IPS-18c (cell line): ENCODE measurements around the gene ELL.

Source experiments
- H3K4me3 ChIP-seq: 2 replicates; pipeline ENCODE4 v1.7.0; 2013; ENCODE audit warnings: low read depth, mild to moderate bottlenecking, low read length, moderate library complexity; ENCODE audit not compliant: insufficient read depth
- H3K9me3 ChIP-seq: one replicate; pipeline ENCODE4 v1.6.1; 2013; ENCODE audit warnings: mild to moderate bottlenecking, low read length, moderate library complexity; ENCODE audit not compliant: control insufficient read depth, insufficient read depth

The ELL gene

DNA sequence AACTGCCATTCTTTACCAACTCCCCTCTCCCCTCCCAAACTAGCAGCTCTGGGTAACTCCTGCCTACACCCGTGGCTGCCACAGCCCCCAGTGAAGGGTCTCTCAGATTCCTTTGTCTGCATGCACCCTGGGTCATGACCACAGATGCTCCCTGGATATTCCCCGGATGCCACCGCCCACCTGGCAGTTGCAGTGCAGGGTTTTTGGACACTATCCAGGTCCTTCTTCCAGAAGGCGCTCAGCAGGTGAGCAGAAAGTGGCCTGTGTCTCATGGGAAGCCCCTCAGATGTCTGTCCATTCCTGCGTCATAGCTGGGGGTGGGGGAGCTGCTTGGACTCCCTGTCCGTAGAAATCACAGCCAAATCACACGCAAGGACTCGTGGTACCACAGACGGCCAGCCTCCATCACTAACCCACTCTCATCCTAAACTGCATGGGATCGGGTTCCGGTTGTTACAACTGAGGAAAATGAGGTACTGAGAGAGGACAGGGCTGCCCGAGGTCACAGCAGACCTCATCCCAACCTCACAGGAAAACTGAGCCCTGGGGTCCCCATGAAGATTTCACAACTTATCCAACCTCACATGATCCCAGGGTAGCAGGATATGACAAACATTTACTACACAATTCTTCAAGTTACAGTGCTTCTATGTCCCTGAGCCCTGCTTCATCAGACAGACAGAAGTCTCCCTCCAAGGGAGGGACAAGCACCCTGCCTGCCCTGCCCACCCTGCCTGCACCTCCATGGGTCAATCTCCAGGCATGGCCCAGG lies 38.6 kb downstream of the ELL start:
- H3K4me3 ChIP-seq: no peak overlapping the region
- no peaks in the 10 kb centered on the region for H3K9me3 ChIP-seq

DNA sequence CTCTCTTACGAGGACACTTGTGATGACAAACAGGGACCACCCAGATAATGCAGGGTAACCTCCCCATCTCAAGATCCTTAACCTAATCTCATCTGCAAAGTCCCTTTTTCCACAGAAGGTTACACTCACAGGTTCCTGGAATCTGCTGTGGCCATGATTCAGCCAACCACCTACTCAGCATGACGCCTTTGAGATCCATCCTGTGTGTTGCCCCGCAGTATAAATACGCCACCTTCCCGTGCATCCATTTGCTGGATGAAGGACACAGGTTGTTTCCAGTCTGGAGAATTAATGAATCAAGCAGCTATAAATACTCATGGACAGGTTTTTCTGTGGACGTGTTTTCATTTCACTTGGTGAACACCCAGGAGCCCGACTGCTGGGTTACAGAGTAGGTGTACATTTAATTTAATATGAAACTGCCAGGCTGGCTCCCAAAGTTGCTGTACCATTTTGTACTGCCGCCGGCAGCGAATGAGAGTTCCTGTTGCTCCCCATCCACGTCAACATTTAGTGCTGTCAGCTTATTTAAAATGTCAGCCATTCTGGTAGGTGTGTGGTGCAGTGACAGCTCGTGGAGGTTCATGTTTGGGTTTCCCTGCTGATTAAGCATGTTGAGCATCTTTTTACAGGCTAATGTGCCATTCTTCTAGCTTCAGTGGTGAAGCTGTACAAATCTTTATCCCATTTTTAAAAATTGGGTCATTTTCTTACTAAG lies 40.2 kb downstream of the ELL start:
- H3K9me3 ChIP-seq: no peaks in the 10 kb centered on the region

DNA sequence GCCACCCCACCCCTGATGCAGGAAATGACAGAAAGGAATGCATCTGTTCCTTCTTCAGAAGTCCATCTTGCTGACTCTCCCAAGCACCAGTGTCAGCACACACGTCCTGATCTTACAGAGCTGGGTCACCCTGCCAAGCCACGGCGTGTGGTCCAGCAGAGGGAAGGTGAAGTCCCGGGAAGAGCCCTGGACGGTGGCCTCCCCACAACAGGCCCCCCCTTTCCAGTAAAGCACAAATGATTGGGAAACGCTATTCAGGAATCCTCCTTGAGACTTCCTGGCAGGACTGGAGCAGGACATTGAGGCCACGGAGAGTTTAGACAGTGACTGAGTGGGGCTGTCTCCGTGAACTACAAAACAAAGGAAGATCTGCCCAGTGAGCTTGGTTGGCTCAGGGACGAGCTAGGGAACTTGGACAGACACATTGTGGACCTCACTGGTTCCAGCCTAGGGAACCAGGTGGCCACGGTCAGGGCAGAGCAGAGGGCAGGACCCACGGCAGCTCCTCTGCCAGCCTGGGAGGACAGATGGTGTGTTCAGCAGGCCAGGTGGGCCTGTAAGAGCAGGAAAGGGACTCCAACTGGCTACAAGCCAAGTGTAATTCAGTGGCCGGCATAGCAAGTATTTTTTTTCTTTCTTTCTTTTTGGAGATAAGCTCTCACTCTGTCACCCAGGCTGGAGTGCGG lies 41.7 kb downstream of the ELL start:
- no peak overlapping the region for H3K4me3 ChIP-seq
- no peaks in the 10 kb centered on the region for H3K9me3 ChIP-seq

More for the DNA sequence above, 40.2 kb downstream of the ELL start:
- no peak overlapping the region for H3K4me3 ChIP-seq

DNA sequence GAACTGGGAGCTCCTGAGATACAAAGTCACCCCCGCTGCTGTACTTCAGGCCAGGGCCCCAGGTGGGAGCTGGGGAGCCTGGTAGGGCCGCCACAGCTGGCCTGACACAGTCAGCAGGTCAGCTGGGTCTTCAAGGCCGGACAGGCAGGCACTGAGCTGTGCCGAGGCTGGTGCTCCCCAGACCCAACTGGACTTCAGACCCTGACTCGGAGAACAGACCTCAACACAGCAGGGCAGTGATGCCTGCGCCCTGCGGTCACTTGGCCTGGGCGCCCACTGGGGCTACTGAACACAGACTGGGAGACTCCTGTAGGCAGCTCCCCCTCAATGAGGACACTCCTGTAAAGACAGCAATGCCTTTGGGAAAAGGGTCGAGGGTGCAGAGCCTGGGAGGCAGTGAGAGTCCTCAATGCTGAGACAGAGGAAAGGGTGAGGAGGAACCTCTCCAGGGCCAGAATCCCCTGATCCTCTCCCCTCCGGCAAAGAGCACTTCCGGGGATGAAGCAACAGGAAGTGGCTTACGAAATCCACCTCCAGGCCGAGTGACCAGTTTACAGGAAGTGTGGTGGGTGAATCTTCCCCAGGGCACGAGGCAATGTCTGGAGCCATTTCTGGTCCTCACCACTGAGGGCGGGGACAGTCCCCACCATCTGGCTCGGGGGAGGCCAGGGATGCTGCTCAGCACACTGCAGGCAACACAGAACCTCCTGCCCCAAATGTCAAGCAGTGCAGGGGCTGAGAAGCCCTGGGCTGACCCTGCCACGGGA lies 43.1 kb downstream of the ELL start:
- no peaks in the 10 kb centered on the region for H3K9me3 ChIP-seq
- H3K4me3 ChIP-seq: no peak overlapping the region

DNA sequence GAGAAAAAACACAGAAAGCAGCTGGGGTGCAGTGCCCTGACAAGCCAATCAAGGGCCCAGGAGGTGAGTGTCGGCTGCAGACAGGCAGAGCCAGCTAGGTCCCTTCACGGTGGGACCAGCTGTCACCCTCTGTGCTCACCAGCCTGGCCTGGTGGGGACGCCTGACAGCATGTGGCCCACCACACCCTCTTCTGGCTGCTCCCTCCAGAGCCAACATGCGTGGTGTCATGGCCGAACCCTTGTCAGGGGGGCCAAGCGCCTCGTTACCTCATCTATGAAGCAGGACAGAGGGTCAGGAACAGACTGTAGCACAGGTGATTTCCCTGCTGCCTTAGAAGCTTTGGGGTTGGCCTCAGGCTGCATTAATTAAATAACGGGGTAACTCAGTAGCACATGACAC lies 43.9 kb downstream of the ELL start:
- Histone ChIP-seq H3K9me3 (no peaks in the 10 kb centered on the region), H3K4me3 (no peak overlapping the region)

DNA sequence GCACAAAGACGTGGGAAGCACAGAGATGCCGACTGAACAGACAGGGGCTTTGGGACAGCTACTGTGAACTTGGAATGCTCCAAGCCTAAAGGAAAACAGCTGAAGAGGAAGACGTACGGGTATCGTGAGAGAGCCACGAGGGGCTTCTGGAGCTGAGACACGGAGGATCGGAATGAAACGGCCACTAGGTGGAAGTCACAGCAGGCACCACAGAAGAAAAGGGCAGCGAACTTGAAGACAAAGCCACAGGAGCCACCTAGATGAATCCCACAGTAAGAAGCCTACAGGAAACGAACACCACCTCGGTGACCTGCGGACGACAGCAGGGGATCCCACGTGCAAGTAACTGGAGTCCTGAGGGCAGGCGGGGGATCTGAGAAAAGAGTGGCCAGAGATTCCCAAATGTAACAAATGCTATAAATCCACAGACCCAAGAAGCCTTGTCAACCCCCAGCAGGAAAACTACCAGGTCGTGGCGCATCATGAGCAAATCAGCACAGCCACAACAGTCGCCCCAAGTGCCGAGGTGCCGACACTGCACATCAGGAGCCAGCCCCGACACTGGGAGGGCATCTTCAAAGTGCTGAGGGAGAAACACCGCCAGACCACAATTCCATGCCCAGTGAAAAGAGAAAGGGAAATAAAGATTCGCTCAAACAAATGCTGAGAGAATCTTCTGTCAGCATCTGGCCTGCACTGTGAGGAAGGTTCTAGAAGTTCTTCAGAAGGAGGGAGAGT lies 44.7 kb downstream of the ELL start:
- H3K9me3 ChIP-seq: no peaks in the 10 kb centered on the region
- no peak overlapping the region for H3K4me3 ChIP-seq

DNA sequence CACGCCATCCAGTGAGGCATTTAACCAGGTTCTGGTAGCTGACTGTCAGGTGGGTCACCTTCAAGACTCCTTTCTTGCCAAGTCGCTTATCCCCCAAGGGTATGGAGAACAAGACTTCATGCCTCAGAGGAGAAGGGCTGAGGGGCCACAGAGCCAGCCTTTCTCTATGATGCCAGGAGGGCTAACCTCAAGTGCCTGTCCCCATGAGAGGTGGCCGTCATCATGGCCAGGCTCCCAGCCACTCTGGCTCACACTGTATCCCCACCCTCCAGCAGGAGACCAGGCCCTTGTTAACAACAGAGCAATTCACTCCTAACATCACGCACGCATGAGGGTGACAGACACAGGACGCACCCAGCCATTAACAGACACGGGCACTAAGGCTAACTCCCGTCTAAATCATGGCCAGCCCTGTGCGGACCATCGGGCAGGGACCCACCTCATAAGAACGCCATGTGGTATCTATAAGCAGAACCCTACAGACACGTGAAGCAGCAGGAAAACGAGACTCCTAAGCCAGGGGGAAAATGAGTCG lies 45.3 kb downstream of the ELL start:
- no peaks in the 10 kb centered on the region for H3K9me3 ChIP-seq
- no peak overlapping the region for H3K4me3 ChIP-seq

DNA sequence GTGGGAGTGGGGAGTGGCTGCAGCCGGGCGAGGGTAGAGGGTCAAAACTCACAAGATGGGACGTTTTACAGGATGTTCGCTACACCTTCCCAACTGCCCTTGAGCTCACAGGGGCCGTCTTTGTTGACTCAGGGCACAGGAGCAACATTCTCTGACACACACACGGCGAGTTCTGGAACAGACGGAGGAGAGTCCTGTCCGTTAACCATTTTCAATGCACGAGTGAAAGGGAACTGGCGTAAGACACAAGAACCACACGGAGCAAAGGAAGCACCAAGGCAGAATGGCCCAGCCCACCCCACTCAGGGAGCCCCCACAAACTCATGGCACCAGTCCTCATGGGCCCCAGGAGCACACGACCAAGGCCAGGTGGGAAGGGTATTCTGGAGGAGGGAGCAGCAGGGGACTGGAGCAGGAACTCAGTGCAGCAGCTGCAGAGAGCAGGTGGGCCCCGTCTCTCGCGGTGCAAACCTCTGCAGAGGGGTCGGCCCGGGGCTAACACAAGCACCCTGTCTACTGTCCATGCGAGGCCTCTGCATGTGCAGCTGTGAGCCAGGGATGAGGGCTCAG lies 46.0 kb downstream of the ELL start:
- Histone ChIP-seq H3K4me3 (no peak overlapping the region), H3K9me3 (no peaks in the 10 kb centered on the region)

DNA sequence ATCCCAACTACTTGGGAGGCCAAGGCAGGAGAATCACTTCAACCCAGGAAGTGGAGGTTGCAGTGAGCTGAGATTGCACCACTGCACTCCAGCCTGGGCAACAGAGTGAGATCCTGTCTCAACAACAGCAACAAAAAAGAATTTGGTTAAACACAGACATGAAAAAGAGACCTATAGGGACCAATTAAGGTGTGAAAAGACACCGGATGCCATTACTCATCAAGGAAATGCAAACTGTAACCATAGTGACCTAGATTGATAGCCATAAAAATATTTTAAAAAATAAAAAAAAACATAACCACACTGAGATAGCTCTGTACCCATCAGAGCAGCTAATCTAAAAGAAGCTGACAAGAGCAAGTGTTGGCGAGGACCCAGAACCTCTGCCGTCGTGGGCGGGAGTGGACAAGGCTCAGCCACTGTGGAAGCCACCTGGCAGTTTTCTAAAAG lies 46.8 kb downstream of the ELL start:
- Histone ChIP-seq H3K9me3 (no peaks in the 10 kb centered on the region), H3K4me3 (no peak overlapping the region)

DNA sequence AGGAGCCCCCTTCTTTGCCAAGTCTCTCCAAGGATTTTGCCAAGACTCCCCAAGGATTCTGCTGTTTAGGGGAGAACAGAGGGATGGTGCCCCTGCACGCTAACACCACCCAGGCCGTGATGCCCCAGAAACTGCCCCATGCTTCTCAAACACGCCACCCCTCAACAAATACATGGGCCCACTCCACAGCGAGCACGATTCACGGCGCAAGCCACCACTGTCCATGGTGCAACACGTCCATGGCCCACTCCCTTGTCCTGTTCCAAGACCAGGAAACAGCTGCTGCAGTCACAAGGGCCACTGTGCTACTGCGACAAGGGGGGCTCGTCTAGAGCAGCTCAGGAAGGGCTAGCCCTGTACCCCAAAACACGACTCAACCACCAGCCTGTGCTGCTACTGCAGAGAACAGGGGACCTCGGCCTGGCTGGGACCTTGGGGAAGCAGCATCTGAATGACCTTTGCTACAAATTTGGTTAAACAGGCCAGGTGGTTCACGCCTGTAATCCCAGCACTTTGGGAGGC lies 47.4 kb downstream of the ELL start:
- Histone ChIP-seq H3K9me3 (no peaks in the 10 kb centered on the region), H3K4me3 (no peak overlapping the region)

DNA sequence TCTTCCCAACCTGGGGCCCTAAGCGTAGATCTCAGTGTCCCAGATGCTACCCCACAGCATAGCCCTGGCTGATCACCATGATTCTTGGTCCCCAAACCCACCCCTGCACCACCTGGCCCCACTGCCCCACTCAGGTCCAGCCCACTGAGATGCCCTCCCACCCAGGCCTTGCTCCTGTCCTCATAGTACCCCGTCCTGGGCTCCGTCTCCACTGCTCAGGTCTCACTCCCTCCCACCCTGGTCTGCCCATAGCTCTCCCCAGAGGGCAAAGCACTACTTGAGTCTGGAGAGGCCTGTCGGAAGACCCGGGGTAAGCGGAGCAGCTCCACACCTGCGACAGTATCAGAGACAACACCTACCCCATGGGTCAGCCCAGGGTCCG lies 48.2 kb downstream of the ELL start:
- H3K9me3 ChIP-seq: no peaks in the 10 kb centered on the region
- no peak overlapping the region for H3K4me3 ChIP-seq

DNA sequence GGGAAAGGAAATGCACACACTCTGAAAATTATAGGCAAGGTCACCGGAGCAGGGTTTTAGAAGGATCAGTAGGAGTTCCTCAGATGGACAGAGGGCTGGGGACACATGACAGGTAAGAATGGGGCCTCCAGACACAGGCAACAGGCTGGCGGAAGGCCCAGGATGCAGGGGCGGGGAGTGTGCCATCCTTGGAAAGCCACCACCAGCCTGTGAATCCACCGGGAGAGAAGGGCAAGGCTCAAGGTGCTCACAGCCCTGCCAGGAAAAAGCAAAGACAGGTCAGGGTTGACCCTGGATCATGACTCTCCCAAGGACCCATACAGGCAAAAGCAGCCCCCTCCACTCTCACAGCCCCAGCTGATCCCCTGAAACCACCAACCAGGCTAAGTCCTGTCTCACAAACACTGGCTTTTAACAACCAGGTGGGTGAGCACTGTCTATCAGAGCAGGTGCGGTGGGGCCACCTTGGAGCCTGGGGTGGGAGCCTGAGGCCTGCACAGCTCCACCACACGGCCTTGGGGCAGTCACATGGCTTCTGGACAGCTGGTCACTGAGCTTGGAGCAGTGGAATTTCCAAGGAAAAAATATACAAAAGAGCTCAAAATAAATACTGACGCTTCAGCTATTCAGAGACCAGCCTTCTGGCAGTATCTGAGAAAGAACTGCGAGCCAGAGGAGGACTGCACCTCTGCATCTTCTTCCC lies 48.7 kb downstream of the ELL start:
- no peak overlapping the region for H3K4me3 ChIP-seq

DNA sequence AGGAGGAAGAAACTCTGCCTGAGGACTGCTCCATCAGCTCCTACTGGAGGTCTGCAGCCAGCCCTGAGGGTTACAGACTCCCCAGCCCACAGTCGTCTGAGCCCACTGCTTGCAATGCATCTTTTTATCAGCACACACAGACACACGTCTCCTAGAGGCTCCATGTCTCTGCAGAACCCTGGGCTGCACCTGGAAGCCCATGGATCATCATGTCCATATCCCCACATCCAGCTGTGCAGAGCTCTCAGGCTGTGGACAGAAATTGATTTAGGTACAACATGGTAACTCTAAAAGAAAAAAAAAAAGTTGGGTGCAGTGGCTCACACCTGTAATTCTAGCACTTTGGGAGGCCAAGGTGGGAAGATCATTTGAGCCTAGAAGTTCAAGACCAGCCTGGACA lies 51.1 kb downstream of the ELL start:
- Histone ChIP-seq H3K9me3 (no peaks in the 10 kb centered on the region), H3K4me3 (no peak overlapping the region)

More for the DNA sequence above, 48.7 kb downstream of the ELL start:
- H3K9me3 ChIP-seq: no peaks in the 10 kb centered on the region

DNA sequence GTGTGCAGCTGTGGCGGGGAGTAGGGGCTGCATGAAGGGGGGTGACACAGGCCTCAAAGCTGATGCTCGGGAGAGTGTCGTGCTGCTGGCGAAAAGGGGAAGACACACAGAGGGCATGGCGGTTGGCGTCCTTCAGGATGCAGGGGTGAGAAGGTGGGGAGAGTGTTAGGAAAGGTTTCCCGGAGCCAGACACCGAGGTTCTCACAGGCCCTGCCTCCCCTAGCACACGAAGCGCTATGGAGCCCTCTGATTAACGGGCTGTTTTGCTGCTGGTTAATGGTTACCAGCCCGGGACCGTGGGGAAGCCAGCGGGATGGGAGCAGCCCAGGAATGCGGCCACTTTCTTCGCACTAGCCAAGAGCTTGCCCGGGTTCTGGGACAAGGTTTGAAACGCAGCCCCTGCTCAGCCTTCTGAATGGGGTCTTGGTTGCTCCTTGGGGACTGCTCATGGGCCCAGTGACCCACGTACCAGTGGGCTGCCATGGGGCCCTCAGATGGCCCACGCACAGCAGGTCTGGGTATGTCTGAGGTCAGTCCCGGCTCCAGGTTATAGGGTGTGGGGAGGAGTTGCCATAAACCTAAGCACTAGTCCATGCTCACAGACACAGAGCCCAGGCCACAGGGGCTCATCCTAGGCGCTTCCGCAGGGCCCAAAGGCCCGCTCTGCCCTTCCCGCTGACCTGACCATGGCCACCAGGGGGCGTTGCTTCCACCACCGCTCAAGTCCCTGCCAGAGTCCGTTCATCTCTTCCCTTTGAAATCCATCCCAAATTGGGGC lies 52.6 kb downstream of the ELL start:
- no peak overlapping the region for H3K4me3 ChIP-seq
- H3K9me3 ChIP-seq: no peaks in the 10 kb centered on the region

DNA sequence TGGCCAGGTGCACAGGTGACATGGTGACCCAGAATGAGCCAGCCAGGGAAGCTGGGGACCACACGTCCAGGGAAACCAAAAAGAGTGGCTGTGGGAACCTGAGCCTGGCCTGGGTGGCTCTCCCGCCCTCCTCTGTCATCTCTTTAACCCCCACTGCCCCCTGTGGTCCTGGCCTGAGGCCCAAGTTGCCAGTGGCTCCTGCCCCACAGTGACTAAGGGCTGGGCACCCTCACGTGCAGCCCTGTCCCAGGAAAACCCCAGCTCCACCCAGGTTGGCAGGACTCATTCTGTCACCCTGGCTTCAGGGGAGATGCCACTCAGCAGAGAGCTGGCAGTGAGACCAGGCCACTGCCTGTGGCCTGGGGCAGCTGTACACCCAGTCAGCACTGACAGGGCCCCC lies 53.4 kb downstream of the ELL start:
- no peaks in the 10 kb centered on the region for H3K9me3 ChIP-seq
- no peak overlapping the region for H3K4me3 ChIP-seq
